ENCODE results near the gene UBE2K.
"Not testable (repeated sequence)": the region's sequence is repeated elsewhere in the genome, so short reads cannot be mapped to it uniquely, and the experiment has no call there.

Gene UBE2K, protein sequence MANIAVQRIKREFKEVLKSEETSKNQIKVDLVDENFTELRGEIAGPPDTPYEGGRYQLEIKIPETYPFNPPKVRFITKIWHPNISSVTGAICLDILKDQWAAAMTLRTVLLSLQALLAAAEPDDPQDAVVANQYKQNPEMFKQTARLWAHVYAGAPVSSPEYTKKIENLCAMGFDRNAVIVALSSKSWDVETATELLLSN

DNA sequence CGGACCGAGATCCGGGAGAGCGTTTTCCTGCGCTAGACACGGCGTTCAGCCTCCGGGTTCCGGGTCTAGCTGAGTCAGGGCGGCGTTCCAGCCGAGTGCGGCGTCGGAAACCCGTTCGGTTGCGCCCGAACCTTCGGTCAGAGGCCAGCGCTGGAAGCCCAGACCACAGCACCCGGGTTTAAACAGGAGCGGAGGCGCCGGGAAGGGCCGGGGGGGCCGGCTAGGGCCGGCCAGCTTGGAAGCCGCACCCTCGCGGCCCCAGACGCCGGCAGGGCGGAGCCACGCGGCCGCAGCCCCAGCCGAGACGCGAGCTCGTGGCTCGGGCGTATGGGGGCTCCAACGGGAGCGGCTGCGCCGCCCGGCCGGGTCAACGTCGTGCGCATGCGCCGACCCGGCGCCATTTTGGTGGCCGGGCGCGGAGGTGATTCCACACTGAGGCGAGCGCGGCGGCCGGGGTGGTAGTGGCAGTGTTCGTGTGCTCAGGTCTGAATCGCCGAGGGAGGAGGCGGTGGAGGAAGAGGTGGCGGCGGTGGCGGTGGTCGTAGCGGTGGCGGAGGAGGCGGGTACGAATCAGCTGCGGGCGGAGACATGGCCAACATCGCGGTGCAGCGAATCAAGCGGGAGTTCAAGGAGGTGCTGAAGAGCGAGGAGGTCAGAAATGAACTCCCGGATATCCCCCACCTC is at the start of gene UBE2K:
Gene UBE2K, plus strand, starts transcription at position 397 of the 684 bp plus-strand sequence. Its CDS starts 192 bp downstream, at position 589.
- DNase-seq: peak; percentile 81 to 91 (median 83)

DNA sequence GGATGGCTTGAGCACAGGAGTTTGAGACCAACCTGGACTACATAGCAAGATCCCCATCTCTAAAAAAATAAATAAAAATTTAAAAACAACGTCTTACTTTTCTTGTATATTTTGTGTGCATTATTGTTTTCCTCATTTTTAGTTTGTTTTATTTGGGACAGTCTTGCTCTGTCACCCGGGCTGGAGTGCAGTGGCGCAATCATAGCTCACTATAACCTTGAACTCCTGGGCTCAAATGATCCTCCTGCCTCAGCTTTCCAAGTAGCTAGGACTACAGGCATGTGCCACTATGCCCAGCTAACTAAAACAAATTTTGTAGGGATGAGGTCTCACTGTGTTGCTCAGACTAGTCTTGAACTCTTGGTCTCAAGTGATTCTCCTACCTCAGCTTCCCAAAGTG is 49.7 kb upstream of the UBE2K start:
- DNase-seq: no peak

- no peak for DNase-seq
Observed at GRCh38 chr4:39648827-39649558, 48.9 kb upstream of the UBE2K start.

- DNase-seq: no peak
Observed at GRCh38 chr4:39649639-39650265, 48.2 kb upstream of the UBE2K start.

- not testable (repeated sequence) for DNase-seq
Observed at GRCh38 chr4:39651586-39651985, 46.4 kb upstream of the UBE2K start.

- DNase-seq: no peak
Observed at GRCh38 chr4:39655211-39655610, 42.7 kb upstream of the UBE2K start.

GRCh38 chr4:39655876-39656275 is 42.1 kb upstream of the UBE2K start:
- no peak for DNase-seq

- not testable (repeated sequence) for DNase-seq
Observed at GRCh38 chr4:39656638-39657037, 41.3 kb upstream of the UBE2K start.

DNA sequence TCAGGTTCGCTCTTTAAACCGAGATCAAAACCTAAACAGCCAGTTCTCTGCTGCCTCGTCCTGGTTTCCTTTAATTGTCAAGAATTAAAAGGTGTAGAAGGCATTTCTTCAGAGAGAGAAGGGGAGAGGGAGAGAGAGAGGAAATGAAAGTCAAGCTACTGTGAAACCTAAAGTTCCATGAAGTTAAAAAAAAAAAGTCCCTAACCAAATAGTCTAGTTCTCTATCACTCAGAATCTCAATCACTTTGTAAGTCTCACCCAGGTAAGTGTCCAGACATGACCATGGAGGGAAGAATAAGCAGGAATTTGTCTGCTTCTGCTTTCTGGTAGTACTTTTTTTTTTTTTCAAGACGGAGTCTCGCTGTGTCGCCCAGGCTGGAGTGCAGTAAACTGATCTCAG is 40.5 kb upstream of the UBE2K start:
- no peak for DNase-seq

- DNase-seq: no peak
Observed at GRCh38 chr4:39658756-39659155, 39.2 kb upstream of the UBE2K start.

DNA sequence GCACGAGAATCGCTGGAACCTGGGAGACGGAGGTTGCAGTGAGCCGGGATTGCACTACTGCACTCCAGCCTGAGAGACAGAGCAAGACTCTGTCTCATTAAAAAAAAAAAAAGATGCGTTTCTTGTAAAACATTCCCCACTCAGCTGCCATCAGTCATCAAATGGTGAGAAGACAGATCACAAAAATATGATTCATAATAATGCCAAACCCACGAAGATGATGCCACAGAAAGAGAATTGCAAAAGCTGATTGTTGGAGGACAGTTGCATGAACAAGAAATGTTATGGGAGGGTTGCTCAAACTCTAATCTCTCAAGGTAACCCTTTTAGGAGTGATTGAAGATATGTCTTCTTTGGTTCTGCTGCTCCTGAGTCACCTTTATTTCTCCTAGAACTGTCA is 37.9 kb upstream of the UBE2K start:
- no peak for DNase-seq

DNA sequence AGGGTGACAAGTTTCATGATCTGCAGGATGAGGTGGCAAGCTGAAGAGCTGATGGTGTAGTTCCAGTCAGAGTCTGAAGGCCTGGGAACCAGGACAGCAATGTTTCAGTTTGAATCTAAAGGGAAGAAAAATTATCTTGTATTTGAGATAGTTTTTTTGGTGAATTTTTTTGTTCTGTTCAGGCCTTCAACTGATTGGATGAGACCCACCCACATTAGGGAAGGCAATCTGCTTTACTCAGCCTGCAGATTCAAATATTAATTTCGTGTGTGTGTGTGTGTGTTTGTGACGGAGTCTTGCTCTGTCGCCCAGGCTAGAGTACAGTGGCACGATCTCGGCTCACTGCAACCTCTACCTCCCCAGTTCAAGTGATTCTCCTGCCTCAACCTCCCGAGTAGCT is 37.2 kb upstream of the UBE2K start:
- DNase-seq: no peak

- no peak for DNase-seq
Observed at GRCh38 chr4:39662683-39663082, 35.3 kb upstream of the UBE2K start.

DNA sequence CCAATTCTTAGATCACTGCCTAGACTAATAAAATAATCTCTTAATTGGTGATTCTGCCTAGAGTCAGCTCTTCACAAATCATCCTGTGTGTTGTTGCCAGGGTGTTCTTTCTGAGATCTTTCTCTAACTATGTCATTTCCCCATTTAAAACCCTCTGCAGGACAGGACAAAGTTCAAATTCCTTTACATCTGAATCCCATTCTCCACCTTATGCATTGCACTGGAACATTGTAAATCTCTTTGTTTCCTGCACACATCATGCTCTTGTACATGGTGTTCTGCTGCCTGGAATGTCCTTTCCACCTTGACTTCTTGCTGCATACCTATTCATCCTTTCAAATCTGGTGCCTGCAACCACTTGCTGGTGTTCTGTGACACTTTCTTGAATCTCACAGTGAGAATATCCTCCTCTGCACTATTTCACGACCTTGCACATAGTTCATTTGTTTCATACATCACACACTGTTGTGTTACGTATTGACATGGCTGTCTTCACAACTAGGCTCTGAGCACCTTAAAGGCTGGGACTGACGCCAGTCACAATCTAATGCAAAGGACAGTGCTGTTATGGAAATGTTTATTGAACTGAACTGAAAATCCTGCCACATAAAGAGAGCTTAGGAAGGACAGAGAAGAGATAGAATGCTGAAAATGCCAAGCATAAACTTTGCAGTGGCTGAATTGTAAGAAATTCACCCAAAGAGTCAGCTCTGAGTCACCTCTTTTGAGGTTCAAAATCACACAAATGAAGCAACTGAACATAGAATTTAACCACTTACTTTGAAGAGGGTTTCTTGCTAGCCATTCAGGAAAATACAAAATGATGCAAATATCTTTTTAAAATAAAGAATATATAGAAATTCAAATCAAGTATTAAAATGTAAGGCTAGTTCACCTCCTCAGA is 32.9 kb upstream of the UBE2K start:
- DNase-seq: no peak

- no peak for DNase-seq
Observed at GRCh38 chr4:39667706-39668105, 30.2 kb upstream of the UBE2K start.

DNA sequence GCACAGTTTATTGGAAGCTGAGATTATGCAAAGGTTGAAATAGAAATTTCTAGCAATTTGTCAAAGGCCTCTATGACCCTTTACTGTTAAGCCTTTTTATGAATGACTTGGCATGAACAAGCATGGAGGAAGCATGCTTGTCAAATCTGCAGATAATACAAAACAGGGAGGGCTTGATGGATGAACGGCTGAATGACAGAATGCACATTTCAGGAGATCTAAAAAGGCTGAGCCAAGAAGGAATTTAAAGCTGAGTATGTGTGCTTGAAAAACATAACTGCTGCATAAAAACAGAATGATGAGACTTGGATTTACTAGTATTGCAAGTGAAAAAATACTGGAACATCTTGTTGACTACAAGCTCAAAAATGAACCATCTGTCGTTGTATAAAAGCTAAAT is 29.0 kb upstream of the UBE2K start:
- no peak for DNase-seq

GRCh38 chr4:39670296-39670695 is 27.6 kb upstream of the UBE2K start:
- DNase-seq: not testable (repeated sequence)

- DNase-seq: not testable (repeated sequence)
Observed at GRCh38 chr4:39675681-39676080, 22.3 kb upstream of the UBE2K start.

GRCh38 chr4:39681003-39681402 is 16.9 kb upstream of the UBE2K start:
- DNase-seq: not testable (repeated sequence)

DNA sequence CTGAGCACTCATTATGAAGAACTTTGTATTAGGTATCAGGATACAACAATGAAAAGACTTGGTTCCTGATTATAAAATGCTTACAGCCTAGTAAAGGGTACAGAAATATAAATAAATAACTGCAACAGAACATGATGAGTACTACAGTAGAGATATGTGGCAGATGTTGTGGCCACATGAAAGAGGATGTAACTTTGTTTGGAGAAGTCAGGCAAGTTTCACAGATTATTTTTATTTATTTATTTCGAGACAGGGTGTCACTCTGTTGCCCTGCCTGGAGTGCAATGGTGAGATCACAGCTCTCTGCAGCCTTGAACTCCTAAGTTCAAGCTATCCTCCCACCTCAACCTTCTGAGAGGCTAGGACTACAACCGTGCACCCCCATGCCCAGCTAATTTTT is 15.8 kb upstream of the UBE2K start:
- DNase-seq: no peak

GRCh38 chr4:39685990-39686389 is 11.9 kb upstream of the UBE2K start:
- no peak for DNase-seq

DNA sequence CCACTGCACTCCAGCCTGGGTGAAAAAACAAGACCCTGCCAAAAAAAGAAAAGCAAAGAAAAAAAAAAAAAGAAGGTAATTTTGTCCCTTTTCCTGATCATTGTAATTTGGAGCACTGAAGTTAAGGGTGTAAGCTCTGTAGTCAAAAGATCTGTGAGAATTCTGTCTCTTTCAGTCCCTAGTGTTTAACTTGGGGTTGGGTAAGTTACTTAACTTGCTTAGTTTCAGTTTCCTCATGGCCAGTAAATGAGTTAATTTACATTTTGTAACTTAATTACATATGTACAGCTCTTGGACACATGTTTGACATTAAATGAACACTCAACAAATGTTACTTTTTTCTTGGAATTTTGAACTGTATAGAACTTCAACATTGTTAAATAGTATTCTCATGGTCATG is 10.9 kb upstream of the UBE2K start:
- DNase-seq: no peak

- no peak for DNase-seq
Observed at GRCh38 chr4:39689970-39690369, 8.0 kb upstream of the UBE2K start.
